IPS-11a (cell line): ENCODE measurements around the gene KIAA1755.

Experiments used
- H3K4me3 ChIP-seq: one replicate; pipeline ENCODE4 v1.5.1; 2013; ENCODE audit warnings: low read depth, low read length, control low read depth

Gene KIAA1755

GRCh38 chr20:38260378-38261053 is at the start of gene KIAA1755:
TSS of gene KIAA1755 (minus strand) at chr20:38260735. CDS start at chr20:38260500, 235 bp downstream.
- H3K4me3 ChIP-seq, result peak within 1 kb of the TSS; percentile 41

- no peak overlapping the region for H3K4me3 ChIP-seq
Observed at GRCh38 chr20:38308447-38308846, 47.9 kb upstream of the KIAA1755 start.

- no peak overlapping the region for H3K4me3 ChIP-seq
Observed at GRCh38 chr20:38308047-38308438, 47.5 kb upstream of the KIAA1755 start.

- H3K4me3 ChIP-seq, result no peak overlapping the region
Observed at GRCh38 chr20:38307371-38308046, 47.0 kb upstream of the KIAA1755 start.

- H3K4me3 ChIP-seq, result no peak overlapping the region
Observed at GRCh38 chr20:38306379-38306778, 45.8 kb upstream of the KIAA1755 start.

- H3K4me3 ChIP-seq, result no peak overlapping the region
Observed at GRCh38 chr20:38305541-38305940, 45.0 kb upstream of the KIAA1755 start.

- no peak overlapping the region for H3K4me3 ChIP-seq
Observed at GRCh38 chr20:38304845-38305447, 44.4 kb upstream of the KIAA1755 start.

GRCh38 chr20:38303908-38304379 is 43.4 kb upstream of the KIAA1755 start, which contains the start of gene BPI:
TSS of gene BPI (plus strand) at chr20:38304156. CDS start at chr20:38304224, 68 bp downstream.
- no peak within 1 kb of the TSS for H3K4me3 ChIP-seq

- no peak overlapping the region for H3K4me3 ChIP-seq
Observed at GRCh38 chr20:38302786-38303185, 42.3 kb upstream of the KIAA1755 start.

- no peak overlapping the region for H3K4me3 ChIP-seq
Observed at GRCh38 chr20:38301309-38301708, 40.8 kb upstream of the KIAA1755 start.

GRCh38 chr20:38300438-38300837 is 39.9 kb upstream of the KIAA1755 start:
- no peak overlapping the region for H3K4me3 ChIP-seq

- no peak overlapping the region for H3K4me3 ChIP-seq
Observed at GRCh38 chr20:38299963-38300362, 39.4 kb upstream of the KIAA1755 start.

GRCh38 chr20:38298768-38299288 is 38.3 kb upstream of the KIAA1755 start:
- H3K4me3 ChIP-seq, result no peak overlapping the region

- H3K4me3 ChIP-seq, result no peak overlapping the region
Observed at GRCh38 chr20:38297916-38298674, 37.6 kb upstream of the KIAA1755 start.

GRCh38 chr20:38296433-38296832 is 35.9 kb upstream of the KIAA1755 start:
- no peak overlapping the region for H3K4me3 ChIP-seq

GRCh38 chr20:38295811-38296210 is 35.3 kb upstream of the KIAA1755 start:
- no peak overlapping the region for H3K4me3 ChIP-seq

- no peak overlapping the region for H3K4me3 ChIP-seq
Observed at GRCh38 chr20:38294076-38294591, 33.6 kb upstream of the KIAA1755 start.

- no peak overlapping the region for H3K4me3 ChIP-seq
Observed at GRCh38 chr20:38293491-38294065, 33.0 kb upstream of the KIAA1755 start.

- H3K4me3 ChIP-seq, result no peak overlapping the region
Observed at GRCh38 chr20:38291966-38292365, 31.4 kb upstream of the KIAA1755 start.
